ENCODE measurements around the gene HOXB1. TPM values are rescaled to one million over a fixed set of nuclear protein-coding genes. Genes with fewer than 3 reads are reported as not detected.

The HOXB1 gene
- not detected in 2 replicates for total RNA-seq

GRCh38 chr17:48530887-48531272 is at the start of gene HOXB1:
Gene HOXB1, minus strand, starts transcription at chr17:48531011. Its CDS starts 107 bp downstream, at chr17:48530904.

DNA sequence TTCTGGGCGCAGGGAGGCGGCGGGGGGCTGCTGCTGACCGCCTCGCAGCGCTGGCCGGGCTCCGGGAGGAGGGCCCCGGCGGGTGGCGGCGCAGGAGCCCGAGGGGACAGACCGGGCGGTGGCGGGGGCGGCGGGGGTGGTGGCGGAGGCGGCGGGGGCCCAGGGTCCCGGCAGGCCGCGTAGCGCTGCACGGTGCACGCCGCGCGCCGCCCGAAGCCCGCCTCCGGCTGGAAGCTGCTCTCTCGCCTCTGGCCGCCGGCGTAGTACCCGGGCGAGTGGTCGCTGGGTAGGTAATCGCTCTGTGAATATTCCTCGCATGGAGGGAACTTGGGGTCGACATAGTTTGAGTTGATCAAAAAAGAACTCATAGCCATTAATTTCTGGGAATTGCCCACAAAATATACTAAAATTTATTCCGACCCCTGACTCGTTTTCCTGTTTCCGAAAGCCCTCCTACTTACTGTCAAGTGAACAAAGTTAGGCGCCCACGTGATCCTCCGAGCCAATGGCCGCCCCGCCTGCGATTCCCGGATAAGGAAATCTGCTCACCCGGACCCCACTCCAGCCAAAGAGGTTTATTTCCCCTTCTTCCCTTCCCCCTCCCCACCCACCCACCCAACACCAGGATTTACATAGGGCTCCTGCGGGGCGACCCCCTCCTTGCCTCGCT is 47.3 kb upstream of the HOXB1 start, which contains the start of gene HOXB4:
TSS of gene HOXB4 (minus strand) at position 405 of the 670 bp plus-strand sequence. CDS start at position 374, 31 bp downstream.

DNA sequence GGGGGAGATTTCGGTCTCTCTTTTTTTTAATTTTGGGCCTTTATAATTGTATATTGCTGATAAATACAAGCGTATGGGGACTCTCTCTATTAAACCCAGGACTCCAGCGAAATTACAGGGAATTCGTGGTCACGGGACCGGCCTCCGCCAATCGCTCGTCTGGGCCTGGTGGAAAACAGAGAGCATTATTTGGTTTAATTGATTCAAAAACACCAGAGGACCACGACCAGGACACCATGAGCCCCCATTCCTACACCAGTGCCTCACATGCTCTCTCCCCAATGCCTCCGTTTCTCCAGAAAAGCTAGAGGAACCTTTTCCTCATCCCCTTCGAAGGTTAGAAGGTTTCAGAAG is 14.2 kb upstream of the HOXB1 start, which contains the start of gene HOXB2:
TSS of gene HOXB2 (minus strand) at position 88 of the 354 bp plus-strand sequence. CDS start 198 bp downstream, outside the sequence.

Other genes with a start within 250 kb of the HOXB1 start
- not detected in 2 replicates for gene SKAP1, start 100.8 kb downstream of the HOXB1 start, total RNA-seq
- gene HOXB2, start 14.1 kb upstream of the HOXB1 start, total RNA-seq: 0.55 and 0.85 TPM in 2 replicates
- under 0.01 TPM in 1 of 2 replicates, not detected in the other for gene HOXB4, start 47.3 kb upstream of the HOXB1 start, total RNA-seq
- under 0.01 and 0.28 TPM in 2 replicates for gene HOXB3, start 59.2 kb upstream of the HOXB1 start, total RNA-seq
- gene HOXB5, start 62.8 kb upstream of the HOXB1 start, total RNA-seq: not detected in 2 replicates
- 0.09 TPM in 1 of 2 replicates, not detected in the other for gene HOXB6, start 74.0 kb upstream of the HOXB1 start, total RNA-seq
- not detected in 2 replicates for gene HOXB7, start 80.0 kb upstream of the HOXB1 start, total RNA-seq
- not detected in 2 replicates for gene HOXB8, start 84.3 kb upstream of the HOXB1 start, total RNA-seq
- gene HOXB9, start 95.3 kb upstream of the HOXB1 start, total RNA-seq: not detected in 2 replicates
- gene PRAC1, start 191.5 kb upstream of the HOXB1 start, total RNA-seq: not detected in 2 replicates
- 0.46 TPM in 1 of 2 replicates, not detected in the other for gene PRAC2, start 192.2 kb upstream of the HOXB1 start, total RNA-seq
- 0.28 and 0.74 TPM in 2 replicates for gene HOXB13, start 197.7 kb upstream of the HOXB1 start, total RNA-seq